ENCODE results near the gene ARMC3.

- TF ChIP-seq CTCF (IDR thresholded peaks at IDR 0.05; ENCODE audit: low read depth, low read length, missing input control) = peak; percentile 95
- TF ChIP-seq MAX (IDR thresholded peaks at IDR 0.05) = no peak
These were observed 60.9 kb downstream of the ARMC3 start for GRCh38 chr10:22988581-22989360.

Measured in liver (tissue), 2 donors.